ENCODE results near the gene SMIM17. TPM values are rescaled to one million over a fixed set of nuclear protein-coding genes. Genes with fewer than 3 reads are reported as not detected.

Gene SMIM17
- total and polyA plus RNA-seq, 2 of the 4 experiments (the other 2 are of a cell fraction): not detected

- Histone ChIP-seq H3K4me1 (ENCODE audit: control insufficient read depth, insufficient read depth, low read length) (no peaks in the 10 kb centered on the region), H2BK5ac (ENCODE audit: low read depth, low read length, poor library complexity, severe bottlenecking) (no peak overlapping the region), H3K14ac (replicated peaks; ENCODE audit: low read depth, low read length) (no peak overlapping the region), H2BK120ac (ENCODE audit: low read depth, low read length) (no peak overlapping the region), H3K56ac (ENCODE audit: extremely low read depth, insufficient read depth, low read length) (no peak overlapping the region), H4K5ac (ENCODE audit: low read depth, low read length) (no peak overlapping the region), H4K8ac (ENCODE audit: low read depth in 2 of 2, low read length in 2 of 2) (no peak overlapping the region), H4K20me1 (ENCODE audit: insufficient read depth, low read length) (no peaks in the 10 kb centered on the region), H3K9me1 (ENCODE audit: insufficient read depth, low read length) (no peaks in the 10 kb centered on the region), H3K27ac (ENCODE audit: insufficient read depth, low read length) (no peak overlapping the region), H3K4me2 (ENCODE audit: low read depth, low read length) (no peak overlapping the region), H2BK20ac (ENCODE audit: low read depth, low read length) (no peak overlapping the region), H2AK5ac (ENCODE audit: low read depth, low read length) (no peak overlapping the region), H3K9ac (ENCODE audit: low read depth, low read length) (no peak overlapping the region), H4K91ac (ENCODE audit: insufficient read depth, low read depth, low read length) (no peak overlapping the region), H3K9me3 (ENCODE audit: control insufficient read depth, insufficient read depth, low read length) (peaks cover 51% of the 10 kb centered on the region), H3K18ac (ENCODE audit: low read depth, low read length) (no peak overlapping the region), H3K79me1 (ENCODE audit: low read depth in 1 of 2, low read length in 2 of 2) (peaks cover 15 to 18% of the 10 kb centered on the region in 2 experiments), H2BK15ac (ENCODE audit: low read depth, low read length) (no peak overlapping the region), H3K36me3 (ENCODE audit: control insufficient read depth, insufficient read depth, low read length) (peaks cover 16% of the 10 kb centered on the region), H3K4ac (ENCODE audit: low read depth, low read length) (no peak overlapping the region), H2AFZ (replicated peaks; ENCODE audit: low read length, poor library complexity) (no peak overlapping the region), H2AK9ac (replicated peaks; ENCODE audit: low read depth, low read length, poor library complexity) (no peak overlapping the region), H3K27me3 (ENCODE audit: control insufficient read depth, insufficient read depth, low read length) (no peaks in the 10 kb centered on the region), H3K4me3 (ENCODE audit: insufficient read depth, low read depth, low read length) (no peak overlapping the region), H3K23ac (ENCODE audit: low read depth, low read length) (no peak overlapping the region)
- dilution Hi-C loops (cut with HindIII; ENCODE audit: low sequenced_read_pairs, unreplicated experiment) (no loop called here), in situ Hi-C loops (cut with MboI; ENCODE audit: low sequenced_read_pairs) (no loop called here), intact Hi-C loops (cut with micrococcal nuclease) (no loop called here)
- no peak for DNase-seq
- WGBS, 2 experiments (ENCODE audit: extremely low coverage in 2 of 2, insufficient read length in 1 of 2): no CpG with 5 or more reads among the region's 8 CpGs
- TF ChIP-seq CEBPB (IDR thresholded peaks at IDR 0.05; ENCODE audit: low read depth, low read length): no peak
- no peak for TF ChIP-seq RAD21 (IDR thresholded peaks at IDR 0.05; ENCODE audit: low read length)
- no peak for TF ChIP-seq CTCF (conservative IDR thresholded peaks at IDR 0.05; ENCODE audit: low read depth, low read length)
- TF ChIP-seq MXI1 (IDR thresholded peaks at IDR 0.05; ENCODE audit: borderline replicate concordance, low read depth, low read length): no peak
- ChIA-PET CTCF (no interaction called here), POLR2A (ENCODE audit: unreplicated experiment) (no interaction called here)
- BruUV-seq (replicated peaks): no TSS peak
- ATAC-seq (ENCODE audit: low read depth): no peak
Observed at GRCh38 chr19:56611288-56611687, 31.7 kb upstream of the SMIM17 start.

Measured in IMR-90 (cell line).